Neuron (in vitro differentiated cells): Measurements from ENCODE around the gene DMXL2.

Experiments
- H2AFZ ChIP-seq: one replicate; pipeline ENCODE4 v1.6.1; 2013; ENCODE audit warnings: low read depth, mild to moderate bottlenecking, inconsistent platforms, low read length, moderate library complexity
- H3K27me3 ChIP-seq: one replicate; pipeline ENCODE4 v1.6.1; 2013; ENCODE audit warnings: low read length; ENCODE audit not compliant: insufficient read depth
- H3K36me3 ChIP-seq: one replicate; pipeline ENCODE4 v1.6.1; 2013; ENCODE audit warnings: low read length; ENCODE audit not compliant: insufficient read depth
- H3K4me1 ChIP-seq: one replicate; pipeline ENCODE4 v1.6.1; 2013; ENCODE audit warnings: low read length; ENCODE audit not compliant: insufficient read depth
- H3K4me3 ChIP-seq: 2 replicates; pipeline ENCODE4 v1.5.1; 2013; ENCODE audit warnings: mild to moderate bottlenecking, low read length, moderate library complexity
- H3K9me3 ChIP-seq: one replicate; pipeline ENCODE4 v1.6.1; 2013; ENCODE audit warnings: low read length

DMXL2 gene

DNA sequence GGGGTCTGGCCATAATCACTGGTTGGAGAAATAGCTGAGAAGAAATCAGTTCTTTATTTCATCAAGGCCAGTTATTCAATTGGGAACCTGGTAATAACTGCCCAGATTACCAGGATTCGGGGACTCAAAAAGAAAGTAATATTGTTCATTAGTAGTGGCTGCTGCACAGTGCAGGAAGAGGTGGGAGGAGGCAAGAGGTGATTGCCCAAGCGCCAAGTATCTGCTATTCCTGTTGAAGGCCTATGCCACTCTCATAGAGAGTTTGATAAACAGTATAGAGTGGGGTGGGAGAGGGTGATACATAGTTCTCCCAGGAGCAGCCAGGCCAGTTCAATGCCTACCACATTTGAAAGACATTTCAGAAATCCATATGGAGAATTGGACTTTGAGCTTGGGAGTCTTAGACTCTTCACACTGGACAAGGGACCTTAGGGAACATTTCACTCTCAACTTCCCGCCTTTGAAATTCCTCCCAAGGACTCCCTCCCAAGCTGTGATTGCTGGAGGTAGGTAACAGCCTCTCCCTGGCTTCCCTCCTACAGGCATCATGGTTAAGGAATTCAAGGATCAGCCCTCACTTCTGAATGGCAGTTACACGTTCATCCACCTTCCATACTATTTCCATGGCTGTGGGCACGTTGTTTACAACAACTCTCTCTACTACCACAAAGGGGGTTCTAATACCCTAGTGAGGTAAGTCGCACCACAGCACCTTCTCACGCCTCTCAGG lies 221.4 kb downstream of the DMXL2 start:
- Histone ChIP-seq H2AFZ (no peak overlapping the region), H3K4me1 (peaks cover 26% of the 10 kb centered on the region), H3K27me3 (no peaks in the 10 kb centered on the region), H3K9me3 (no peaks in the 10 kb centered on the region), H3K36me3 (no peaks in the 10 kb centered on the region), H3K4me3 (no peak overlapping the region)

DNA sequence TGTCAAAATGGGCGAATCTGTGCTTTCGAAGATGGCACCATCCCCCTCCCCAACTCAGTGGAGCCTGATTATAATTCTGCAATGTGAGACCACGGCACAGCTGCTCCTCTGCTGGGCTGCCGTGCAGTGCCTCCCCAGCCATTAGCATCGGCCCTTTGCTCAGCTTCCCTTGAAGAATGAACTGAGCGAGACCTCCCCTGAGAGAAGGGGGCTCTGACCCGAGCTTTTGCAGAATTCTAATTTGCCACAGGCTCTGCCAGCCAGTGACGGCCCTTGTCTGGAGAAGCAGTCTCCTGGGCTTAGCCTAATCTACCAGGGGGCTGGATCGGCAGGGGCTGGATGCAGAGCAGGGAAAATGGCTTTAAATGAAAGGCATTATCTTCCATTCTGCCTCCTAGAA lies 223.9 kb downstream of the DMXL2 start:
- Histone ChIP-seq H3K9me3 (no peaks in the 10 kb centered on the region), H2AFZ (no peak overlapping the region), H3K4me1 (peaks cover 23% of the 10 kb centered on the region)

More for the DNA sequence above, 223.9 kb downstream of the DMXL2 start:
- no peaks in the 10 kb centered on the region for H3K36me3 ChIP-seq
- no peaks in the 10 kb centered on the region for H3K27me3 ChIP-seq
- no peak overlapping the region for H3K4me3 ChIP-seq
